Psoas muscle (tissue), 8 donors: ENCODE measurements around the gene SERPINB6. TPM values are rescaled to one million over a fixed set of nuclear protein-coding genes. Genes with fewer than 3 reads are reported as not detected.
"Not testable (repeated sequence)": the region's sequence is repeated elsewhere in the genome, so short reads cannot be mapped to it uniquely, and the experiment has no call there.

Experiments used
- ATAC-seq, 4 donors: fragments of 200-7000 bp; cut with Tn5 transposase; one replicate each; pipeline ENCODE4 v1.9.1; 2020; ENCODE audit warnings: moderate library complexity in 3 of 4, mild to moderate bottlenecking in 2 of 4
- DNase-seq, 2 donors: peaks; one replicate each; pipeline ENCODE4 v3.0.0-alpha.2; 2020
- H3K27ac ChIP-seq: fragments of 200-600 bp; one replicate; pipeline ENCODE4 v1.8.0; 2022
- H3K27me3 ChIP-seq, 3 donors: fragments of 200-600 bp in 1 of 3; one replicate each; pipeline versions ENCODE4 v1.6.1 to v1.8.0; 2013 to 2022; ENCODE audit warnings: low read length in 2 of 3, mild to moderate bottlenecking in 2 of 3, moderate library complexity in 1 of 3; ENCODE audit not compliant: insufficient read depth in 3 of 3
- H3K36me3 ChIP-seq, 2 donors: fragments of 200-600 bp in 1 of 2; one replicate each; pipeline versions ENCODE4 v1.6.1 to v1.8.0; 2013 to 2022; ENCODE audit warnings: low read depth in 1 of 2, mild to moderate bottlenecking in 1 of 2, moderate library complexity in 1 of 2; ENCODE audit not compliant: insufficient read depth in 1 of 2
- H3K4me1 ChIP-seq: fragments of 200-600 bp; one replicate; pipeline ENCODE4 v1.8.0; 2022
- H3K4me3 ChIP-seq: fragments of 200-600 bp; one replicate; pipeline ENCODE4 v1.8.0; 2022; ENCODE audit warnings: mild to moderate bottlenecking
- H3K9me3 ChIP-seq: fragments of 200-600 bp; one replicate; pipeline ENCODE4 v1.8.0; 2022
- WGBS, 3 donors: extraction: QIAGEN DNeasy Blood & Tissue Kit; methylation state at CpG; one replicate each; pipeline versions ENCODE4 v1.1.6 to v1.1.7; 2013; 5-methylcytosine and 5-hydroxymethylcytosine counted together
- intact Hi-C, 2 donors: fragments of 100-400 bp; cut with DNase I; formaldehyde crosslinking; loops; one replicate each; pipeline versions ENCODE4 v1.11.0 to v1.14.2; 2022
- polyA plus RNA-seq, 3 donors: library from polyadenylated mRNA; stranded (reverse); fragments of 200-250 nt; gene quantifications; one replicate each; pipeline ENCODE4 v1.2.3, GENCODE V29; 2013
- total RNA-seq, 4 donors: library from RNA; stranded (reverse); fragmentation: NEBNext Ultra II Directional in 2 of 4; extraction: Animal tissue kit (Norgen Biotek cat#: 25700) in 2 of 4; gene quantifications; one replicate each; pipeline versions ENCODE4 v1.2.1 to v1.2.4, GENCODE V29; 2021 to 2023
- TF ChIP-seq, protein P1 (sequence below): fragments of 200-600 bp; IDR thresholded peaks from one replicate; pipeline ENCODE4 v1.8.0; 2022; ENCODE audit warnings: antibody characterized with exemption
- donor health status: healthy with polysubstance abuse.
- donor health status: DM: no; HTN: no; CAD: no; lungs with moderate emphysema.
- donor health status: Bipolar disorder and iron deficiency.
- donor health status: healthy.
- donor health status: DM: yes; HTN: yes; CAD: no.
- donor health status: DM: no; HTN: no; CAD: no.
- donor health status: DM: no; HTN: no; CAD: no.
- donor health status: DM: yes; HTN: yes; CAD: no.

Gene SERPINB6
- total and polyA plus RNA-seq, 7 donors: 92.3 to 239 (median 165) TPM

DNA sequence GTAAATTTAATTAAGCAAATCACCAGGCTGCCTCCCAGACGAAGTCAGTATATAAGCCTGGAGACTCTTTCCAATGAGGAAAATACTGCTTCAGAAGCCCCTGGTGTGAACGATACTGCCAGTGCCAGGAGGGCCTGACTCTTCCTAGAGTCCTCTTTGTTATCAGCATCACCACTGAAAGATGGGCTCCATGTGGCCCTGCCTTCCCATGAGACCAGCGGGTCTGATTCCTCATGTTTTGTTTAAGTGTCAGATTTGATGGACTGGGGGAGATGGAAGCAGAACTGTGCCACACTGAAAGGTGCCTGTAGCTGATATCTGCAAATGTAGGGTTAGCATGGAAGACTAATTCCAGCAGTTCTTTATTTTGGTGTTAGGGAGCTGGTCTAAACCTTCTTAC lies 36.2 kb upstream of the SERPINB6 start:
- Histone ChIP-seq H3K27me3 (no peaks in the 10 kb centered on the region), H3K4me3 (no peak overlapping the region), H3K36me3 (peaks cover 27 to 96% of the 10 kb centered on the region in 2 donors), H3K27ac (no peak overlapping the region), H3K9me3 (no peaks in the 10 kb centered on the region), H3K4me1 (peaks cover 5% of the 10 kb centered on the region)
- ATAC-seq (no peak), DNase-seq (no peak)
- 90 to 94% (median 93%) methylated on average over 3 of the region's 3 CpGs for WGBS, 3 donors
- intact Hi-C loops: no loop called here
- TF ChIP-seq, protein P1, sequence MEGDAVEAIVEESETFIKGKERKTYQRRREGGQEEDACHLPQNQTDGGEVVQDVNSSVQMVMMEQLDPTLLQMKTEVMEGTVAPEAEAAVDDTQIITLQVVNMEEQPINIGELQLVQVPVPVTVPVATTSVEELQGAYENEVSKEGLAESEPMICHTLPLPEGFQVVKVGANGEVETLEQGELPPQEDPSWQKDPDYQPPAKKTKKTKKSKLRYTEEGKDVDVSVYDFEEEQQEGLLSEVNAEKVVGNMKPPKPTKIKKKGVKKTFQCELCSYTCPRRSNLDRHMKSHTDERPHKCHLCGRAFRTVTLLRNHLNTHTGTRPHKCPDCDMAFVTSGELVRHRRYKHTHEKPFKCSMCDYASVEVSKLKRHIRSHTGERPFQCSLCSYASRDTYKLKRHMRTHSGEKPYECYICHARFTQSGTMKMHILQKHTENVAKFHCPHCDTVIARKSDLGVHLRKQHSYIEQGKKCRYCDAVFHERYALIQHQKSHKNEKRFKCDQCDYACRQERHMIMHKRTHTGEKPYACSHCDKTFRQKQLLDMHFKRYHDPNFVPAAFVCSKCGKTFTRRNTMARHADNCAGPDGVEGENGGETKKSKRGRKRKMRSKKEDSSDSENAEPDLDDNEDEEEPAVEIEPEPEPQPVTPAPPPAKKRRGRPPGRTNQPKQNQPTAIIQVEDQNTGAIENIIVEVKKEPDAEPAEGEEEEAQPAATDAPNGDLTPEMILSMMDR: no peak

DNA sequence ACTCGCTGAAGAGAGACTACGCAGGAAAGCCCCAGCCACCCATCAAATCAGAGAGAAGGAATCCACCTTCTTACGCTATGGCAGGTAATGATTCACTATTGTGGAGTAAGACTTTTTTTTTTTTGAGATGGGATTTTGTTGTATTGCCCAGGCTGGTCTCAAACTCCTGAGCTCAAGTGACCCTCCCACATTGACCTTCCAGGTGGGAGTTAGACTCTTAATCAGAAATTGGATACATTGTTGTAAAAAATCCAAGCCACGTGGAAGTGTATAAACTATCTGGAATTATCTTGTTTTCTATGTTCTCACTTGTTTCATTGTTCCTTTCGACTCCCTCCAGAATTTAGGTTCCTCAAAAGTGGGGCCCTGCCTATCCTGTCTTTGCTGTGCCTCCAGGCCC lies 35.1 kb upstream of the SERPINB6 start:
- peaks cover 23 to 90% of the 10 kb centered on the region in 2 donors for H3K36me3 ChIP-seq
- TF ChIP-seq, protein P1: no peak
- H3K4me3 ChIP-seq: no peak overlapping the region
- no peaks in the 10 kb centered on the region for H3K9me3 ChIP-seq
- 81 to 89% (median 82%) methylated on average over 5 of the region's 5 CpGs for WGBS, 3 donors
- ATAC-seq: no peak
- intact Hi-C loops: no loop called here
- peaks cover 15% of the 10 kb centered on the region for H3K4me1 ChIP-seq
- H3K27me3 ChIP-seq: no peaks in the 10 kb centered on the region
- H3K27ac ChIP-seq: no peak overlapping the region
- DNase-seq: no peak

DNA sequence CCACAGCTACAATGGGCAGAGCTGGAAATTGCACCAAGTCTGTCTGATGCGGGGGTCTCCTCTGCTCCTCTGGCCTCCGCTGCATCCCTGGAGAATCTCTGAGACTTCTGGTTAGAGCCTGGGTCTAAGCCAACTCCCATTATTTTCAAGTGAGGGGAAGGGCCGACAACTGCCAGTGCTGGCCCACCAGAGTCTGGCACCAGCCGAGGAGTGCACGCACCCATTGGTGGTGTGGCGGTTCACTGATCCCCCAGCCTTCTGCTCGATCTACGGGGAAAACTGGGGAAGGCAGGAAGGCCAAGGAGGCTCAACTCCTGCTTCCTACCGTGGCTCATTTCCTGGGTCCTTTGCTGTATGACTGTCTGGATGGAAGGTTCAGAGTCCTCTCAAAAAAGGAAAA lies 34.5 kb upstream of the SERPINB6 start:
- Histone ChIP-seq H3K4me3 (no peak overlapping the region), H3K36me3 (peaks cover 23 to 84% of the 10 kb centered on the region in 2 donors), H3K9me3 (no peaks in the 10 kb centered on the region), H3K27me3 (no peaks in the 10 kb centered on the region), H3K4me1 (peaks cover 20% of the 10 kb centered on the region), H3K27ac (no peak overlapping the region)
- no peak for ATAC-seq
- TF ChIP-seq, protein P1: no peak
- DNase-seq: no peak
- WGBS, 3 donors: 88 to 93% (median 88%) methylated on average over 8 to 9 of the region's 9 CpGs
- intact Hi-C loops: loop anchor here in 1 of 2 donors (2.0 kb wide), 1 partner anchor 13 kb away; no protein-coding TSS in a partner anchor

DNA sequence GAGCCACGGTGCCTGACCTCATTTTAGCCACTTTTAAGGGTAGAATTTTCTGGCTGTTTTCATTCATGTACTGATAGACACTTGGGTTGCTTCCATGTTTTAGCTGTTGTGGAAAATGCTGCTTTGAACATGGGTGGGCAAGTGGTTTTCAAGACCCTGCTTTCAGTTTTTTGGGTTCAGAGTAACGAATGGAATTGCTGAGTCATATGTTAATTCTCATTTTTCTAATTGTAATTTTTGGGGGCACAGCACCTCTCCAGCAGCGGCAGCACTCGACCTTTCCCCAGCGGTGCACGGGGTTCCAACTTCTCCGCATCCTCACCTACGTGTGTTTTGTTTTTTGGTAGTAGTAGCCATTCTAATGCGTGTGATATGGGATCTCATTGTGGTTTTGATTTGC lies 33.7 kb upstream of the SERPINB6 start:
- Histone ChIP-seq H3K36me3 (peaks cover 17 to 76% of the 10 kb centered on the region in 2 donors), H3K27ac (peak overlapping the region; percentile 12), H3K9me3 (no peaks in the 10 kb centered on the region), H3K4me3 (no peak overlapping the region), H3K27me3 (no peaks in the 10 kb centered on the region), H3K4me1 (peaks cover 20% of the 10 kb centered on the region)
- TF ChIP-seq, protein P1: no peak
- no peak for DNase-seq
- no peak for ATAC-seq
- intact Hi-C loops: loop anchor here in 1 of 2 donors (2.0 kb wide), 1 partner anchor 14 kb away; no protein-coding TSS in a partner anchor
- WGBS, 3 donors: 91 to 95% (median 94%) methylated on average over 9 of the region's 9 CpGs

DNA sequence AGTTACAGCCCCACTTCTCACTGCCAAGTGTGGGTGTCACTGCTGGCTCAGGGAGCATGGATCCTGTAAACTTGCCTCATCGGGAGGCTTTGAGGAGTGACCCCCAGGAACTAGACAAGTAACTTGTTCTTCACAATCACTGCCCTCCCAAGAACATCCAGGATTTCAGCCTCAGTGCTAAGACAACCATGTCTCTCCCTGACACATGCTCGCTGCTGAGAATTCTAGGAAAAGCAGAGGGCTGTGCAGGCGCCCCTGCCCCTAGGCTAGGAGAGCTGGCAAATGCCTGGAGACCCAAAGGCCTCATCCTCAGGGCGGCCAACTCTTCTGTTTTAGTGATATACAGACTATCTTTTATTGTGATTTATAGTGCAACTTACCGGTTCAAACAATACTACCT lies 31.9 kb upstream of the SERPINB6 start:
- Histone ChIP-seq H3K36me3 (peaks cover 15 to 58% of the 10 kb centered on the region in 2 donors), H3K27ac (peak overlapping the region; percentile 99), H3K4me1 (peaks cover 20% of the 10 kb centered on the region)
- DNase-seq, H3K9me3 ChIP-seq, H3K27me3 ChIP-seq, H3K4me3 ChIP-seq, intact Hi-C loops, ATAC-seq: not testable (repeated sequence)
- 67 to 87% (median 83%) methylated on average over 3 to 4 of the region's 5 CpGs for WGBS, 3 donors
